ENCODE measurements around the gene NPIPA8.
"Not testable (repeated sequence)": the region's sequence is repeated elsewhere in the genome, so short reads cannot be mapped to it uniquely, and the experiment has no call there.

The NPIPA8 gene

DNA sequence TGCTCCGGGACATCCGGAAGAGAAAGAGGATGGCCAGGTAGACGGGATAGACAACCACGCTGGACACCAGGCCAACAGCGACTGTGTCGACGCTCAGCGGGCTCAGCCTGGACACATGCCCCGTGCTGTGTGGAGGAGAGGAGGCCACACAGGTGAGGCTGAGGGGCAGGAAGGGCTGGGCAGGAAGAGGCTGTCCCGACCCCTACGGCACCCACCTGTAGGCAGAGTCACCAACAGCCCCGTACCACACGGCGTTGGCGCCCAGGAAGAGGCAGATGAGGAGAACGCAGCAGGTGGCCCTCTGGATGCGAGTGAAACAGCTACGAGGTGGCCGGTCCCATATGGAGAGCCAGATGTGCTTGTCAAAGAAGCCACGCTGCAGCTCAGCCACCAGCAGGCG lies at the start of gene NPIPA8:
TSS of gene NPIPA8 (minus strand) at position 101 of the 400 bp plus-strand sequence. CDS start 4,074 bp downstream, outside the sequence.
- not testable (repeated sequence) for H3K36me3 ChIP-seq (ENCODE audit: control insufficient read depth, insufficient read depth, low read length); H3K27ac ChIP-seq (ENCODE audit: low read depth, low read length); H3K4me3 ChIP-seq (ENCODE audit: low read length); H3K27me3 ChIP-seq (ENCODE audit: control insufficient read depth, insufficient read depth, low read length); H3K4me1 ChIP-seq (ENCODE audit: control insufficient read depth, insufficient read depth, low read length); H3K9ac ChIP-seq (ENCODE audit: low read length)

GRCh38 chr16:18385285-18385684 lies 48.7 kb upstream of the NPIPA8 start:
- H3K9ac ChIP-seq (ENCODE audit: low read length); H3K4me1 ChIP-seq (ENCODE audit: control insufficient read depth, insufficient read depth, low read length); H3K36me3 ChIP-seq (ENCODE audit: control insufficient read depth, insufficient read depth, low read length); H3K27me3 ChIP-seq (ENCODE audit: control insufficient read depth, insufficient read depth, low read length); H3K27ac ChIP-seq (ENCODE audit: low read depth, low read length); H3K4me3 ChIP-seq (ENCODE audit: low read length): not testable (repeated sequence)

GRCh38 chr16:18384869-18385268 lies 48.3 kb upstream of the NPIPA8 start:
- not testable (repeated sequence) for H3K36me3 ChIP-seq (ENCODE audit: control insufficient read depth, insufficient read depth, low read length); H3K4me3 ChIP-seq (ENCODE audit: low read length); H3K27ac ChIP-seq (ENCODE audit: low read depth, low read length); H3K9ac ChIP-seq (ENCODE audit: low read length); H3K27me3 ChIP-seq (ENCODE audit: control insufficient read depth, insufficient read depth, low read length); H3K4me1 ChIP-seq (ENCODE audit: control insufficient read depth, insufficient read depth, low read length)

GRCh38 chr16:18384098-18384636 lies 47.6 kb upstream of the NPIPA8 start:
- not testable (repeated sequence) for H3K4me1 ChIP-seq (ENCODE audit: control insufficient read depth, insufficient read depth, low read length); H3K27me3 ChIP-seq (ENCODE audit: control insufficient read depth, insufficient read depth, low read length); H3K27ac ChIP-seq (ENCODE audit: low read depth, low read length); H3K36me3 ChIP-seq (ENCODE audit: control insufficient read depth, insufficient read depth, low read length); H3K9ac ChIP-seq (ENCODE audit: low read length); H3K4me3 ChIP-seq (ENCODE audit: low read length)

DNA sequence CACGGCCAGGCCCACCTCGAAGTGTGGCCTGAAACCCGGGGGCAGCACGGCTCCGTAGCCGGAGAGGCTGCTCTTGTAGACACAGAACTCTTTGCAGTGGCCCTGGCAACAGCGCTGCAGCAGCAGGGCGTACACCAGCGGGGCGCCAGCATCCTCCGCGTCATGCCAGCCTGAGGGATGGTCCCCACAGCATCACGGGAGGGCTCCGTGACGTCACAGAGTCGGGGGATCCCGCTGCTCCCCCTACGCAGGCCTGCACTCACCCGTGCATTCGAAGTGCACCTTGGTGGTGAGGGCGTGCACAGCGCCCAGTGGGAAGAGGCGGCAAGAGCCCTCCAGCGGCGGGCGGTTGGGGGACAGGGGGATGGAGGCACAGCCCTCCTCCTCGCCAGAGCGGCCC lies 46.2 kb upstream of the NPIPA8 start:
- H3K27me3 ChIP-seq (ENCODE audit: control insufficient read depth, insufficient read depth, low read length); H3K9ac ChIP-seq (ENCODE audit: low read length); H3K27ac ChIP-seq (ENCODE audit: low read depth, low read length); H3K4me1 ChIP-seq (ENCODE audit: control insufficient read depth, insufficient read depth, low read length); H3K4me3 ChIP-seq (ENCODE audit: low read length); H3K36me3 ChIP-seq (ENCODE audit: control insufficient read depth, insufficient read depth, low read length): not testable (repeated sequence)

DNA sequence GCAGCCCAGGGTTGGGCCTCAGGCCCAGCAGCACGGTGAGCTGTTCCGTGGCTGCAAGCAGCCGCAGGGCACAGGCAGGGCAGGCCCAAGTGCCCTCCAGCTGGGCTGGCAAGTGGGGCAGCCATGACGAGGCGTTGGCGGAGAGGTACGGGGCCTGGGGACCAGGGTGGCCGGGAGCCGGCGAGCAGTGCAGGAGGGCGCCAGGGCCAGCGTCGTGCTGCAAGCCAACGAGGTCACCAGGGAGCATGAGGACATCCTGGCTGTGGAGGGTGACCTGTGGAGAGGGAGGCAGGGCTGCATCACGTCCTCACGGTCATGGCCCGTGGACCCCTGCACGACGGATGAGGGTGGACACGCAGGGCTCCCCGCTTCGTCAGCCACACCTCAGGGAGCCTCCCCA lies 11.2 kb upstream of the NPIPA8 start:
- not testable (repeated sequence) for H3K27ac ChIP-seq (ENCODE audit: low read depth, low read length); H3K4me3 ChIP-seq (ENCODE audit: low read length); H3K27me3 ChIP-seq (ENCODE audit: control insufficient read depth, insufficient read depth, low read length); H3K36me3 ChIP-seq (ENCODE audit: control insufficient read depth, insufficient read depth, low read length); H3K9ac ChIP-seq (ENCODE audit: low read length); H3K4me1 ChIP-seq (ENCODE audit: control insufficient read depth, insufficient read depth, low read length)

- H3K27ac ChIP-seq (ENCODE audit: low read depth, low read length); H3K4me1 ChIP-seq (ENCODE audit: control insufficient read depth, insufficient read depth, low read length); H3K36me3 ChIP-seq (ENCODE audit: control insufficient read depth, insufficient read depth, low read length); H3K4me3 ChIP-seq (ENCODE audit: low read length); H3K9ac ChIP-seq (ENCODE audit: low read length); H3K27me3 ChIP-seq (ENCODE audit: control insufficient read depth, insufficient read depth, low read length): not testable (repeated sequence)
Measured at GRCh38 chr16:18346993-18347392, 10.5 kb upstream of the NPIPA8 start.

DNA sequence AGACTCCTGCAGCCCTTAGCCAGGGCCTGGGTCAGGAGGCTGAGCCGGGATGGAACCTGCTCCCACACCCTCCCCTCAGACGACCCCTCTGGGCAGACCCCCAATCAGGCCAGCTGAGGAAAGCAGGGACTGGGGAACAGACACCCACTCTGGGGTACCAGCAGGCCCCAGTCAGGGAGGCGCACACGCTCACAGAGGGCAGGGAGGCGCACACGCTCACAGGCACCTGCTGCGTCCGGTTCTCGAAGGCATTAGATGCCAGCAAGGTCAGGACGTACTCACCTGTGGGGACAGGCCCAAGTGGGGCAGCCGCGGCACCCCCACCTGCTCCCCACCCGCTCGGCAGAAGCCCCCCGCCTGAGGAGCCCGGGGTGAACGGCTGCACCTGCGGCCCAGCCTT lies 8.1 kb upstream of the NPIPA8 start:
- H3K4me1 ChIP-seq (ENCODE audit: control insufficient read depth, insufficient read depth, low read length); H3K4me3 ChIP-seq (ENCODE audit: low read length); H3K27me3 ChIP-seq (ENCODE audit: control insufficient read depth, insufficient read depth, low read length); H3K36me3 ChIP-seq (ENCODE audit: control insufficient read depth, insufficient read depth, low read length); H3K27ac ChIP-seq (ENCODE audit: low read depth, low read length); H3K9ac ChIP-seq (ENCODE audit: low read length): not testable (repeated sequence)

DNA sequence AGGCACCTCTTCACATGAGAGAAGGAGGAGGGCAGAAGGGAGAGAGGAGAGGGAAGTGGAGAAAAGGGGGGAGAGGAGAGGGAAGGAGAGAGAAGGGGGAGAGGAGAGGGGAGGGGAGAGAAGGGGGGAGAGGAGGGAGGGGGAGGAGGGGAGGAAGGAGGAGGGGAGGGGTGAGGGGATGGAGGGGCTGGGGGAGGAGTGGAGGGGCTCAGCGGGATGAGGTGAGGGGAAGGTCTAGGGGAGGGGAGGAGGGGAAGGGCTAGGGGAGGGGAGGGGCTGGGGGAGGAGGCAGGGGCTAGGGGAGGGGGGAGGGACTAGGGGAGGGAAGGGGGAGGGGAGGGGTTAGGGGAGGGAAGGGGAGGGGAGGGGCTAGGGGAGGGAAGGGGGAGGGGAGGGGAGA lies 5.5 kb upstream of the NPIPA8 start:
- not testable (repeated sequence) for H3K36me3 ChIP-seq (ENCODE audit: control insufficient read depth, insufficient read depth, low read length); H3K27me3 ChIP-seq (ENCODE audit: control insufficient read depth, insufficient read depth, low read length); H3K9ac ChIP-seq (ENCODE audit: low read length); H3K4me1 ChIP-seq (ENCODE audit: control insufficient read depth, insufficient read depth, low read length); H3K4me3 ChIP-seq (ENCODE audit: low read length); H3K27ac ChIP-seq (ENCODE audit: low read depth, low read length)

DNA sequence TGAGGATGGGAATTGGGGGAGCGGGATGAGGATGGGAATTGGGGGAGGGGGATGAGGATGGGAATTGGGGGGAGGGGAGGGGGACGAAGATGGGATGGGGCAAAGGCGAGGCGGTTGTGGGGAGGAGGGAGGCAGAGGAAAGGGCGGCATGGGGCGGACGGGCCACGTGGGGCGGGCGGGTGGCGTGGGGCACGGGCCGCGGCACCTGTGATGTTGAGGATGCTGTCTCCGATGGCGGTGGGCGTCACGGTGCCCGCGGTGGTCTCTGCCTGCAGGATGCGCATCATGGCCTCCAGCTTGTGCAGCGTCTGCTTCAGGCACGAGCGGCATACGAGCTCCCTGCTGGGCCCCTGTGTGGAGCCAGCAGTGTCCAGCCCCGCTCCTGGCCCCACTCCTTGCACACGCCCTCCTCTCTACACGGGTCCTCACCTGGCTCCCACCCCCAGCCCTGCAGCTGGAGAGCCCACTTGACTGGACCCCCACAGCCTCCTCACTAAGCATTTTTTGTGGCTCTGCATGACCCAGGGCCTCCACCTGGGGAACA lies 5.0 kb upstream of the NPIPA8 start:
- H3K36me3 ChIP-seq (ENCODE audit: control insufficient read depth, insufficient read depth, low read length); H3K27ac ChIP-seq (ENCODE audit: low read depth, low read length); H3K9ac ChIP-seq (ENCODE audit: low read length); H3K4me3 ChIP-seq (ENCODE audit: low read length); H3K4me1 ChIP-seq (ENCODE audit: control insufficient read depth, insufficient read depth, low read length); H3K27me3 ChIP-seq (ENCODE audit: control insufficient read depth, insufficient read depth, low read length): not testable (repeated sequence)

- H3K9ac ChIP-seq (ENCODE audit: low read length); H3K36me3 ChIP-seq (ENCODE audit: control insufficient read depth, insufficient read depth, low read length); H3K4me3 ChIP-seq (ENCODE audit: low read length); H3K4me1 ChIP-seq (ENCODE audit: control insufficient read depth, insufficient read depth, low read length); H3K27ac ChIP-seq (ENCODE audit: low read depth, low read length); H3K27me3 ChIP-seq (ENCODE audit: control insufficient read depth, insufficient read depth, low read length): not testable (repeated sequence)
Measured at GRCh38 chr16:18339210-18339609, 2.7 kb upstream of the NPIPA8 start.

GRCh38 chr16:18311811-18312210 lies 24.7 kb downstream of the NPIPA8 start:
- not testable (repeated sequence) for H3K4me1 ChIP-seq (ENCODE audit: control insufficient read depth, insufficient read depth, low read length)

DNA sequence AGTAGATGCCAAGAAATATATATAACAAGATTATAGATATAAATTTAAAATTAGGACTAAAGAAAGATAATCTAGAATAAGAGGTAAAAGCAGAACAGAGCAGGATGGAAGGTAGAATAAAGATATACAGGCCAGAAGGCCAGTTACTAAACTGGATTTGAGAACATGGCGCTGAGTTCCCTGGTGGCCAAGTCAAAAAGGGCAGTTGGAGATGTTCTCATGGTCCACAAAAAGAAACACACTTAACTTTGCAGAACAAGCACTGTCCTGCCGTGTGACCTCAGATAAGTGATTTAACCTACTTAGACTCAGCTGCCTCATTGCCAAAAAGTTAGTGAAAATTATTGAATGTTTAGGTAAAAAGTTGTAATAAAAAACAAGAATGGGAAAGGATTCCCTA lies 27.4 kb downstream of the NPIPA8 start:
- H3K4me3 ChIP-seq (ENCODE audit: low read length); H3K27ac ChIP-seq (ENCODE audit: low read depth, low read length); H3K4me1 ChIP-seq (ENCODE audit: control insufficient read depth, insufficient read depth, low read length); H3K9ac ChIP-seq (ENCODE audit: low read length); H3K36me3 ChIP-seq (ENCODE audit: control insufficient read depth, insufficient read depth, low read length); H3K27me3 ChIP-seq (ENCODE audit: control insufficient read depth, insufficient read depth, low read length): not testable (repeated sequence)

More at GRCh38 chr16:18311811-18312210, 24.7 kb downstream of the NPIPA8 start:
- H3K27ac ChIP-seq (ENCODE audit: low read depth, low read length); H3K9ac ChIP-seq (ENCODE audit: low read length); H3K36me3 ChIP-seq (ENCODE audit: control insufficient read depth, insufficient read depth, low read length); H3K27me3 ChIP-seq (ENCODE audit: control insufficient read depth, insufficient read depth, low read length); H3K4me3 ChIP-seq (ENCODE audit: low read length): not testable (repeated sequence)
